ENCODE results near the gene ING5.

ING5 gene

GRCh38 chr2:241760301-241760771, 58.5 kb downstream of the ING5 start:
- no peak for DNase-seq (ENCODE audit: low spot score)

GRCh38 chr2:241762321-241762932, 60.6 kb downstream of the ING5 start:
- no peak for DNase-seq (ENCODE audit: low spot score)

GRCh38 chr2:241762933-241763369, 61.1 kb downstream of the ING5 start:
- DNase-seq (ENCODE audit: low spot score), result no peak

- DNase-seq (ENCODE audit: low spot score), result no peak
These were observed 61.9 kb downstream of the ING5 start for GRCh38 chr2:241763551-241764274.

- no peak for DNase-seq (ENCODE audit: low spot score)
These were observed 62.7 kb downstream of the ING5 start for GRCh38 chr2:241764275-241765241.

- DNase-seq (ENCODE audit: low spot score), result no peak
These were observed 65.8 kb downstream of the ING5 start for GRCh38 chr2:241767464-241768250.

- DNase-seq (ENCODE audit: low spot score), result no peak
These were observed 66.4 kb downstream of the ING5 start for GRCh38 chr2:241768251-241768711.

GRCh38 chr2:241768850-241769249, 67.0 kb downstream of the ING5 start:
- DNase-seq (ENCODE audit: low spot score), result no peak

GRCh38 chr2:241769819-241770184, 68.0 kb downstream of the ING5 start:
- no peak for DNase-seq (ENCODE audit: low spot score)

GRCh38 chr2:241770185-241770935, 68.5 kb downstream of the ING5 start:
- no peak for DNase-seq (ENCODE audit: low spot score)

GRCh38 chr2:241770936-241771285, 69.1 kb downstream of the ING5 start:
- no peak for DNase-seq (ENCODE audit: low spot score)

GRCh38 chr2:241771286-241772062, 69.6 kb downstream of the ING5 start:
- no peak for DNase-seq (ENCODE audit: low spot score)

GRCh38 chr2:241772063-241772499, 70.2 kb downstream of the ING5 start:
- DNase-seq (ENCODE audit: low spot score), result no peak

- DNase-seq (ENCODE audit: low spot score), result no peak
These were observed 71.9 kb downstream of the ING5 start for GRCh38 chr2:241773511-241774418.

- no peak for DNase-seq (ENCODE audit: low spot score)
These were observed 72.8 kb downstream of the ING5 start for GRCh38 chr2:241774419-241775222.

GRCh38 chr2:241775223-241776177, 73.7 kb downstream of the ING5 start:
- no peak for DNase-seq (ENCODE audit: low spot score)
